HEK293T (cell line): ENCODE measurements around the gene SERPINA4.

ENCODE experiments used
- ARNT ChIP-seq: fragments of 450-650 bp; IDR thresholded peaks from 2 replicates; pipeline ENCODE4 v1.6.1; 2017; ENCODE audit warnings: mild to moderate bottlenecking
- BHLHE40 ChIP-seq: fragments of 450-650 bp; IDR thresholded peaks from 2 replicates; pipeline ENCODE4 v1.6.1; 2016; ENCODE audit warnings: mild to moderate bottlenecking, moderate library complexity, borderline replicate concordance
- ELF4 ChIP-seq: fragments of 450-650 bp; IDR thresholded peaks from 2 replicates; pipeline ENCODE4 v1.6.1; 2017; ENCODE audit warnings: antibody characterized with exemption
- FOXA1 ChIP-seq: fragments of 450-650 bp; IDR thresholded peaks from 2 replicates; pipeline ENCODE4 v1.6.1; 2016; ENCODE audit warnings: mild to moderate bottlenecking
- L3MBTL2 ChIP-seq: fragments of 450-650 bp; conservative IDR thresholded peaks from 2 replicates; pipeline ENCODE4 v1.6.1; 2016; ENCODE audit warnings: mild to moderate bottlenecking
- SUZ12 ChIP-seq: fragments of 450-650 bp; IDR thresholded peaks from 2 replicates; pipeline ENCODE4 v1.6.1; 2016; ENCODE audit warnings: mild to moderate bottlenecking

- TF ChIP-seq ELF4: no peak
- TF ChIP-seq L3MBTL2: no peak
- no peak for TF ChIP-seq ARNT
- no peak for TF ChIP-seq FOXA1
- TF ChIP-seq SUZ12: no peak
- no peak for TF ChIP-seq BHLHE40
These were observed 37.1 kb upstream of the SERPINA4 start for GRCh38 chr14:94524093-94524492.
